Epithelial cell of esophagus (primary cell): ENCODE measurements around the gene GALNS.

Experiments
- DNase-seq: peaks from one replicate; pipeline ENCODE4 v3.0.0; 2010; ENCODE audit warnings: low read depth
- H3K4me3 ChIP-seq: 2 replicates; pipeline ENCODE4 v1.5.1; 2011; ENCODE audit warnings: mild to moderate bottlenecking, low read length, control low read depth
- CTCF ChIP-seq: IDR thresholded peaks from 2 replicates; pipeline ENCODE4 v1.5.1; 2011; ENCODE audit warnings: low read depth, mild to moderate bottlenecking, low read length, control low read depth, inconsistent platforms; ENCODE audit not compliant: insufficient read depth; ENCODE audit errors: missing control alignments

The GALNS gene

DNA sequence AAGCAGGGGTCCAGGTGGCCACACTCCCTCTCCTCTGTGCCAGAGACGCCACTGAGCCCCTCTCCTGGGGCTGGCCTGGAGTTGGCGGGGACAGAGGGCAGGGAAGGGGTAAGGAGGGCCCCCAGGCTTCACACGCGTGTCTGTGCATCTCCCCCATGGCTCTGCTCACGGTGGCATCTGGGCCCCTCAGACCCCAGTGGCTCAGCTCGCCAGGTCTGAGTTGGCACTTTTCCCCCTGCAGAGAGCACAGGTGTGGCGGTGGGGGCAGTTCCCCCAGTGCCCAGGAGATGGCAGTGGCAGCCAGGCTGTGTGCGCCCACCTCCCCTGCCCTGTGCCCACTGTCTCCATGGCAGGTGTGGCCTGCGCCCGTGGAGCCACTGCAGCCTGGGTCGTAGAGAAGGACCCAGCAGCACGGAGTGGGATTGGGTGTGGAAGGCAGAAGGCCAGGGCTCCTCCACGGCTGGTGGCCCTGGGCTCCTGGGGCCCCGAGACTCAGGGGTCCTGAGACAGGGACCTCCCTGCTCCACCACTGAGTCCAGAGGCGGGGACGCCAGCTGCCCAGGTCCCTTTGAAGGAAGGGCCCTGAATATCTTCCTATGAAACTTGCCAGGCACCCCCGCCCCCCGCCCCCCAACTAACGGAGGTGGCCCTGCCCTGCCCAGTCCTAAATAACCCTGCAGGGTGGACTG, 40.7 kb downstream of the GALNS start:
- no peak overlapping the region for H3K4me3 ChIP-seq
- TF ChIP-seq CTCF: peak; percentile 78
- DNase-seq: peak; percentile 48

GRCh38 chr16:88815227-88815626, 41.5 kb downstream of the GALNS start:
- H3K4me3 ChIP-seq: no peak overlapping the region
- no peak for DNase-seq
- no peak for TF ChIP-seq CTCF

DNA sequence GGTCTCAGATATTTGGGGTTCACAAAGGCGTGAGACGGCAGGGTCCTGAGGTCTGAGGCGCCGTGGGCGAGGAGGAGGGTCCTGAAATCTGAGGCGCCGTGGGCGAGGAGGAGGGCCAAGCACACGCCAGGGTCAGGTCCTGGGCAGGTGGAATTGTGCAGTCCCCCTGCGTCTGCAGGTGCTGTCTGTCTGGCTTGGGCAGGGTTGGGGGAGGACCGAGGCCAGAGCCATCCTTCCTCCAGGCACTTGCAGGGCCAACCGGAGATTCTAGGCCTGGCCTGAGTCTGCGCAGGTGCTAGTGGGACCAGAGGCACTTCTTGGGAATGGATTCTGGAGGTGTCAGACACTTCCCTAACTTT, 42.6 kb downstream of the GALNS start:
- no peak for DNase-seq
- H3K4me3 ChIP-seq: no peak overlapping the region
- TF ChIP-seq CTCF: no peak

DNA sequence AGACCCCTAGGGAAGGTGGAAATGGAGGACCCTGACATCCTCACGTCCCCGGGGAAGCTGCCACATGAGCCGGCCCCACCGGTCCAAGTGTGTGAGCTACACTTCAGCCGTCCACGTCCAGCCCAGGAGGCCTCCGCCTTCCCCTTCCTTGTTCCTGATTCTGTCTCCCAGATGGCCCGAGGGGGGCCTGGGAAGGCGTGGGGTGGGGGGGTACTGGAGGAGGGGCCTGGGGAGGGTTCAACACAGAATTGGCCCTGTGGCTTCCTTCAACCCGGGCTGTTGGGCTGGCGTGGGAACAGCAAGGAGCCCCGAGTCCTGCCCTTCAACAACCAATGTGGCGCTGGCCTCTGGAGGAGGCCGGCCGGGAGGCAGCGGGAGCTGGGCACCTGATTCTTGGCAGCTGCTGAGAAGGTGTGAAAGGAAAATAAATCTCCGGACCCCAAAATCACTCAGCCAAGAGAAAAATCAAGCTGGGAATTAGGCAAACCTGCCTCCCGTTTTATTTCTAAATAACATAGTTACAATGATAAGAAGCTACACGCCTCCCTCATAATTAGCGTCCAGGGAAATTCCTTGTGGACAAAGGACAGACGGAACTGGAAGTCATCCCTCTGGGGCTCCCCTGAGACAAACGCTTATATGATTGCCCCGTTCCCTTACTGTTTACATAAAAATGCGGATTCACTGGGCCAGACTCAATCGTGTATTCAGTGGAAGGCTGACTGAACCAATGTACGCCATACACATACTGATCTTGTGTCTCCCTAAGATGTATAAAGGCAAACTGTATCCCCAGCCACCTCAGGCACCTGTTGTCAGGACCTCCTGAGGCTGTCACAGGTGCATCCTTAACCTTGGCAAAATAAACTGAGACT, 43.2 kb downstream of the GALNS start:
- H3K4me3 ChIP-seq: no peak overlapping the region
- TF ChIP-seq CTCF: no peak
- no peak for DNase-seq

DNA sequence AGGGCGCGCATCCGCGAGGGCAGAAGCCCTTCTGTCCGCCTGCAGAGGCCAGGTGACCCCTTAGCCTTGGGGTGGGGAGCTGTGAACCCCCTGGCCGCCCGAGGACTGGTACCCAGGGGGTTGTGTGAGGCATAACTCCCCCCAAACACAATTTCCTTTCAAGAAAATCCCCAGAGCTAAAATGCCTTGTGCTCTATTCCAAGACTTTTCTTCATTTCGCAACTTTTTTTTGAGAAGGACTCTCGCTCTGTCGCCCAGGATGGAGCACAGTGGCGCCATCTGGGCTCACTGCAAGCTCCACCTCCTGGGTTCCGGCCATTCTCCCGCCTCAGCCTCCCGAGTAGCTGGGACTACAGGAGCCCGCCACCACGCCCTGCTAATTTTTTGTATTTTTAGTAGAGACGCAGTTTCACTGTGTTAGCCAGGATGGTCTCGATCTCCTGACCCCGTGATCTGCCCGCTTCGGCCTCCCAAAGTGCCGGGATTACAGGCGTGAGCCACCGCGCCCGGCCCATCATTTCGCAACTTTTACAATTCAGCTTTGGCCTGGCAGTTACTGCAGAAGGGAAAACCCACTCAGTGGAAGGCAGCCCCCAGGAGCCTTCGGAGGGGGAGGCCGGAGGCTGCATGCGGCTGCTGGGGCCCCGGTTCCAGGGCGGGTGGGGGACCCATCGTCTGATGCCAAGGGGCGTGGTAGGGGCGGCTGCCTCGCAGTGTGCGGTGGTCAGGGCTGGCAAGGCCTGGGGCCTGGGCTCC, 44.1 kb downstream of the GALNS start:
- TF ChIP-seq CTCF: peak; percentile 16
- H3K4me3 ChIP-seq: peak overlapping the region; percentile 46
- DNase-seq: peak; percentile 50

DNA sequence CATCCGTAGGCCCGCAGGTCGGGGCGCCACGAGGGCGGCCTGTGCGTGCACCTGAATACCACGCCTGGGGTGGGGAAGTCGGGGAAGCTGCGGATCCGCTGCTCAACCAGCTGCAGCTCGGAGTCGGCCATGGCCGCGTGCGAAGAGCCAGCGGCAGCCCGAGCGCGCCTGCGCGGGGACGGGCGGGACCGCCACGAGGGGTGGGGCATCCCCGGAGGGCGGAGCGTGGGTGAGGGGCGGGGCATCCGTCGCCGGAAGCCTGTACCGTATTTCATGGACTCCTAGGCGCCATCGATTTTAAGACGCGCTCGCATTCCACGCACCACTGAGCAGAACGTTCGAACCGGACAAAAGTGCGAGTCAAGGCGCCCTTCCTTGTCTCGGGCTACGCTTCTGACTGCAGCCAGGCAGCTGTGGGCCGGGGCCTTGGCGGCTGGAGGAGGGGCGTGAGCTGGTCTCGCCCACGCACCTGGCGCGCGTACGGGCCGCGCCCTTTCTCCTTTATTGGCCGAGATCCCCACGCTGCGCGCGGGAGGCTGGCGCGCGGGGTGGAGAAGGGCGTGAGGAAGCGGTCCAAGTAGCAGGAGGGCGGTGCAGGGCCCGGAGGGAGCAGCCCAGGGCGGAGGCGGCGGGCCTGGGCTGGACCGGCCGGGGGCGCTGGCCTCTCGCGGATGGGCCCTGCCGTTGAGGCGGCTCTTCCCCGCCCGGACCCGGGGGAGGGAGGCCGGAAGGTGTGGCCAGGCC, 44.8 kb downstream of the GALNS start, which contains the start of gene APRT:
Gene APRT, minus strand, starts transcription at position 160 of the 744 bp plus-strand sequence. Its CDS starts 29 bp downstream, at position 131.
- DNase-seq: peak; percentile 95
- no peak for TF ChIP-seq CTCF
- peak within 1 kb of the TSS; percentile 72 for H3K4me3 ChIP-seq
